Cardiac muscle cell (in vitro differentiated cells and primary cell): ENCODE measurements around the gene NDUFA7. TPM values are rescaled to one million over a fixed set of nuclear protein-coding genes. Genes with fewer than 3 reads are reported as not detected.
A peak's percentile ranks its signal among the peaks of the same experiment; 100 is the strongest.
"Not testable (repeated sequence)": the region's sequence is repeated elsewhere in the genome, so short reads cannot be mapped to it uniquely, and the experiment has no call there.

ENCODE experiments used
- DNase-seq, 2 donors: peaks; one replicate each; pipeline versions ENCODE4 v3.0.0 to v3.0.0-alpha.2; 2010 to 2017; ENCODE audit warnings: low read depth in 1 of 2, low spot score in 1 of 2
- H3K27ac ChIP-seq: fragments of 200-600 bp; sonication (generic); 2 replicates; pipeline ENCODE4 v1.5.1; 2016
- H3K27me3 ChIP-seq: fragments of 200-600 bp; sonication (generic); 2 replicates; pipeline ENCODE4 v1.6.0; 2016; ENCODE audit warnings: control low read depth
- H3K36me3 ChIP-seq: fragments of 200-600 bp; sonication (generic); 2 replicates; pipeline ENCODE4 v1.5.1; 2016; ENCODE audit warnings: control low read depth
- H3K4me1 ChIP-seq: fragments of 200-600 bp; sonication (generic); 2 replicates; pipeline ENCODE4 v1.8.1; 2017; ENCODE audit warnings: low read depth, mild to moderate bottlenecking, mixed run types
- H3K4me3 ChIP-seq: fragments of 200-600 bp; sonication (generic); 2 replicates; pipeline ENCODE4 v1.5.1; 2016; ENCODE audit warnings: mild to moderate bottlenecking
- H3K9me3 ChIP-seq: fragments of 200-600 bp; sonication (generic); 2 replicates; pipeline ENCODE4 v1.5.1; 2017; ENCODE audit warnings: low read depth, mild to moderate bottlenecking, control low read depth
- polyA plus RNA-seq: library from polyadenylated mRNA; unstranded; fragments of >200 nt; fragmentation: Nextera tagmentation; extraction: Ambion mirVana; gene quantifications from 2 replicates; pipeline ENCODE4 v1.2.1, GENCODE V29; 2016
- total RNA-seq: library from RNA; depleted of rRNA; stranded (reverse); fragments of >200 nt; gene quantifications from 2 replicates; pipeline ENCODE4 v1.2.3, GENCODE V29; 2016
- TF ChIP-seq, protein P1 (sequence below): IDR thresholded peaks from 2 replicates; pipeline ENCODE4 v1.5.1; 2012; ENCODE audit warnings: low read depth, mild to moderate bottlenecking, low read length

The NDUFA7 gene
- total and polyA plus RNA-seq, 2 experiments from 2014 or later, result 57.0 to 218 TPM

DNA sequence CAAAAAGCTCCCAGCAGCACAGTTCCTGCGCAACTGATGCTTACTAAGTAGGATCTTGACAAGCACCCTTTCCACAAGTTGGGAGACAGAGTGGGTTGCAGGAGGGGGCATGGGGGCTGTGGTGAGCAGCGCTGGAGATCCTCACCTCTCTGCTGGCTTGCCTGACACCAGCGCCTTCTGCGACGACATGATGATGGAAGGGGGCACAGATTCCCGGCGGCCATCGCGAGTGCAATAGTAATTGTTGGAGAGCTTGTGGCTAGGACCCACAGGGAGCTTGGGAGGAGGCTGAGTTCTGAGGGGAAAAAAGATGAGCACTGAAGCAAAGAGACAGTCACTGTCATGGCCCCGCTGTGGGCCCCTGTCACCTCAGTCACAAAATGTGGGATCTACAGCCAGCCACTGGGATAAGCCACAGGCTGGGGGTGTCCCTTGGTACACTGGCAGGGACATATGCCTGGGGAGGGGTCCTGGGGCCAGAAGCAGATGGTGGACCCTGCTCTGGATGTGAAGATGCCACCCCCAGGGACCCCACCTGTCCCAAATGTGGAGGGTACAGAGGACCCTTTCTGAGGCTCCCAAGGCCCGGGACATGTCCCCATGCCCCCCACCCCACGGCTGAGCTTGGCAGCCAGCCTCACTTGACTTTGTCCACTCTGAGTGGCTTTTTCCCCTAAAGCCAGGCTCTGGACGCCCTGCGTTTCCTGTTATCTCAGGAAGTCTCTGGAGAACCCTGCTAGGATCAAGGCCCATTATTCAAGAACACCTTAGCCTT, 4.6 kb downstream of the NDUFA7 start:
- DNase-seq, result no peak
- H3K27ac ChIP-seq, result no peak overlapping the region
- H3K9me3 ChIP-seq, result no peaks in the 10 kb centered on the region
- H3K36me3 ChIP-seq, result peaks cover 4% of the 10 kb centered on the region
- peaks cover 5% of the 10 kb centered on the region for H3K4me1 ChIP-seq
- H3K27me3 ChIP-seq, result no peaks in the 10 kb centered on the region
- TF ChIP-seq, protein P1, sequence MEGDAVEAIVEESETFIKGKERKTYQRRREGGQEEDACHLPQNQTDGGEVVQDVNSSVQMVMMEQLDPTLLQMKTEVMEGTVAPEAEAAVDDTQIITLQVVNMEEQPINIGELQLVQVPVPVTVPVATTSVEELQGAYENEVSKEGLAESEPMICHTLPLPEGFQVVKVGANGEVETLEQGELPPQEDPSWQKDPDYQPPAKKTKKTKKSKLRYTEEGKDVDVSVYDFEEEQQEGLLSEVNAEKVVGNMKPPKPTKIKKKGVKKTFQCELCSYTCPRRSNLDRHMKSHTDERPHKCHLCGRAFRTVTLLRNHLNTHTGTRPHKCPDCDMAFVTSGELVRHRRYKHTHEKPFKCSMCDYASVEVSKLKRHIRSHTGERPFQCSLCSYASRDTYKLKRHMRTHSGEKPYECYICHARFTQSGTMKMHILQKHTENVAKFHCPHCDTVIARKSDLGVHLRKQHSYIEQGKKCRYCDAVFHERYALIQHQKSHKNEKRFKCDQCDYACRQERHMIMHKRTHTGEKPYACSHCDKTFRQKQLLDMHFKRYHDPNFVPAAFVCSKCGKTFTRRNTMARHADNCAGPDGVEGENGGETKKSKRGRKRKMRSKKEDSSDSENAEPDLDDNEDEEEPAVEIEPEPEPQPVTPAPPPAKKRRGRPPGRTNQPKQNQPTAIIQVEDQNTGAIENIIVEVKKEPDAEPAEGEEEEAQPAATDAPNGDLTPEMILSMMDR, result no peak
- no peak overlapping the region for H3K4me3 ChIP-seq

DNA sequence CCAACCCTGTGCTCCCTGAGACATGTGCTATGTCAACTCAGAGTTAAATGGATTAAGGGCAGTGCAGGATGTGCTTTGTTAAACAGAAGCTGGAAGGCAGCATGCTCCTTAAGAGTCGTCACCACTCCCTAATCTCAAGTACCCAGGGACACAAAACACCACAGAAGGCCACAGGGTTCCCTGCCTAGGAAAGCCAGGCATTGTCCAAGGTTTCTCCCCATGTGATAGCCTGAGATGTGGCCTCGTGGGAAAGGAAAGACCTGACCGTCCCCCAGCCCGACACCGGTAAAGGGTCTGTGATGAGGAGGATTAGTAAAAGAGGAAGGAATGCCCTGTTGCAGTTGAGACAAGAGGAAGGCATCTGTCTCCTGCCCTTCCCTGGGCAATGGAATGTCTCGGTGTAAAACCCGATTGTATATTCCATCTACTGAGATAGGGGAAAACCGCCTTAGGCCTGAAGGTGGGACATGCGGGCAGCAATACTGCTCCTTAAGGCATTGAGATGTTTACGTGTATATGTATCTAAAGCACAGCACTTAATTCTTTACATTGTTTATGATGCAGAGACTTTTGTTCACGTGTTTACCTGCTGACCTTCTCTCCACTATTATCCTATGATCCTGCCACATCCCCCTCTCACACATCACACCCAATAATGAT, 6.1 kb downstream of the NDUFA7 start:
- not testable (repeated sequence) for H3K36me3 ChIP-seq, H3K27me3 ChIP-seq, H3K9me3 ChIP-seq, H3K4me3 ChIP-seq, H3K4me1 ChIP-seq, H3K27ac ChIP-seq, DNase-seq

DNA sequence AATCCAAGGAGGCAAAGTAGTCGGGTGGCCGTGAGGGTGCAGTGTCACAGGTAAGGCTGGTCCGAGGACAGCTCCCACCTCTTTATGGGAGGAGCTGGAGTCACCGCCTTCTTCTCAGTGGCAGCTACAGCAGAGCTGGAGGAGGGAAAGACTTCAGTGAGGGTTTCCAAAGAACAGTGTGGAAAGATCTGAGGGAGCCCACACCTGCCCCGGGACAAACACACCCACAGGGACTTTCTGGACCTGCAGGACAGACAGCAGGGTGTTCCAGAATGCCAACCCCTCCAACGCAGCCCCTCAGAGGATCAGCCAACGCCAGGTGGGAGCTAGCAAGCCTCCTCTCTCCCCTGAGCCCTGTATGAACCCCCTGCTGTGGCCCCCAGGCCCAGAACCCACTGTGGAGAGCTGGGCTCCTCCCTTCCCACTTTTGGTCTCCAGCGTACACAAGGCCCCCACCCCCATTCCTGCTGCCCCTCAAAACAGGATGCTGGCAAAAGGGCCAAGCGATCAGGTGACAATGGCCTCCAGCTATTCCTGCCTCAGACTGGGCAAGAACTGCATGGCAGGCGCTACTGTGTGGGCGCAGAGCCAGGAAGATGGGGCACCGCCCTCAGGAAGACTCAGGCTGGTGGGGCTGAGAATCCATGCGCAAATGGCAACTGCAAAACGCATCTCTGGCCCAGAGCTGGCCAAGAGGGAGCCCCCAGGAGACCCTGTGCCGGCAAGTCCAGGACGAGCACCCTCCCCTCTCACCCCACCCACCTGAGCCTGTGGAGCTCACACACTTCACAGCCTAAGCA, 9.5 kb downstream of the NDUFA7 start:
- Histone ChIP-seq H3K36me3 (peaks cover 14% of the 10 kb centered on the region), H3K4me1 (peaks cover 13% of the 10 kb centered on the region), H3K27ac (no peak overlapping the region), H3K9me3 (no peaks in the 10 kb centered on the region), H3K4me3 (no peak overlapping the region), H3K27me3 (no peaks in the 10 kb centered on the region)
- TF ChIP-seq, protein P1, result no peak
- DNase-seq, result no peak

DNA sequence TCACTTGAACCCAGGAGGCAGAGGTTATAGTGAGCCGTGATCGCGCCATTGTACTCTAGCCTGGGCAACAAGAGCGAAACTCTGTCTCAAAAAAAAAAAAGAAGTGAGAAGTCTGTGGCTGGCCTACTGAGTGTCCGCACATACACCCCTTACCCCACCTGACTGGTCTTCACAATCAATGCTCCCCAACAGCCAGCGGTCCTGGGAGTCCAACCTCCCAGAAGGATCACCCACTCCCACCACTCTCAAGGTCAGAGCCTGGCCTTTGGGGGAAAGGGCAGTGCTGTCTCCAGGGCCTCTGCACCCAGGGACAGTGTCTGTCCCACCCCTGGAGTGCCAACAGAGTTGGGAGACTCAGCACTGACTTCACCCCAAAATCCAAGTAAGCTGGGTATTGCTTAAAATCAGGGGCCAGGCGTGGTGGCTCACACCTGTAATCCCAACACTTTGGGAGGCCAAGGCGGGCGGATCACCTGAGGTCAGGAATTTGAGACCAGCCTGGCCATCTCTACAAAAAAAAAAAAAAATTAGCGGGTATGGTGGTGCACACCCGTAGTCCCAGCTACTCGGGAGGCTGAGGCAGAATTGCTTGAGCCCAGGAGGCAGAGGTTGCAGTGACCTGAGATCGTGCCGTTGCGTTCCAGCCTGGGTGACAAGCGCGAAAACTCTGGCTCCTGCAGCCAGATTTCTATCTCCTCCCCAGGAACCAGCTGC, 10.7 kb downstream of the NDUFA7 start:
- TF ChIP-seq, protein P1, result no peak
- H3K27ac ChIP-seq, result no peak overlapping the region
- no peak overlapping the region for H3K4me3 ChIP-seq
- H3K36me3 ChIP-seq, result peaks cover 14% of the 10 kb centered on the region
- H3K9me3 ChIP-seq, result no peaks in the 10 kb centered on the region
- DNase-seq, result no peak
- peaks cover 13% of the 10 kb centered on the region for H3K4me1 ChIP-seq
- no peaks in the 10 kb centered on the region for H3K27me3 ChIP-seq

DNA sequence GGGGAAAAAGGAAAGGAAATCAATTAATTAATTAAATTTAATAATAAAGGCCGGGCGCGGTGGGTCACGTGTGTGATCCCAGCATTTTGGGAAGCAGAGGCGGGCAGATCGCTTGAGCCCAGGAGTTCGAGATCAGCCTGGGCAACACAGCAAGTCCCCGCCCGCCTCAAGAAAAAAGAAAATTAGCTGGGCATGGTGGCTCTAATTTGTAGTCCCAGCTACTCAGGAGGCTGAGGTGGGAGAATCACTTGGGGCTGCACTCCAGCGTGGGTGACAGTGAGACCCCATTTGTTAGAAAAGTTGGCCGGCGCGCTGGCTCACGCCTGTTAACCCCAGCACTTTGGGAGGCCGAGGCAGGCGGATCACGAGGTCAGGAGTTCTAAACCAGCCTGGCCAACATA, 12.3 kb downstream of the NDUFA7 start:
- H3K4me1 ChIP-seq, result peaks cover 13% of the 10 kb centered on the region
- H3K9me3 ChIP-seq, result no peaks in the 10 kb centered on the region
- peak overlapping the region; percentile 47 for H3K4me3 ChIP-seq
- TF ChIP-seq, protein P1, result no peak
- DNase-seq, result no peak
- peak overlapping the region; percentile 89 for H3K27ac ChIP-seq
- H3K36me3 ChIP-seq, result peaks cover 10% of the 10 kb centered on the region
- H3K27me3 ChIP-seq, result no peaks in the 10 kb centered on the region
